SK-N-SH treated with all-trans-retinoic acid at 6 μM for 48 hours (cell line): ENCODE results near the gene PLCB1.

ENCODE experiments used
- BACH2 ChIP-seq: fragments of 250-450 bp; sonication (Bioruptor Pico); IDR thresholded peaks from 2 replicates; pipeline ENCODE4 v1.9.0; 2021; ENCODE audit warnings: mild to moderate bottlenecking, borderline replicate concordance
- CREB5 ChIP-seq: fragments of 250-450 bp; sonication (Bioruptor Pico); IDR thresholded peaks from 2 replicates; pipeline ENCODE4 v1.5.1; 2020; ENCODE audit warnings: low read depth, mild to moderate bottlenecking, moderate library complexity
- ESRRG ChIP-seq: fragments of 250-450 bp; sonication (Bioruptor Pico); IDR thresholded peaks from 2 replicates; pipeline ENCODE4 v1.6.1; 2021; ENCODE audit warnings: mild to moderate bottlenecking
- PATZ1 ChIP-seq: fragments of 250-450 bp; sonication (Bioruptor Pico); IDR thresholded peaks from 2 replicates; pipeline ENCODE4 v1.8.0; 2020; ENCODE audit warnings: mild to moderate bottlenecking, moderate library complexity, borderline replicate concordance
- RARB ChIP-seq: fragments of 250-450 bp; sonication (Bioruptor Pico); IDR thresholded peaks from 2 replicates; pipeline ENCODE4 v1.8.0; 2021; ENCODE audit warnings: mild to moderate bottlenecking, moderate library complexity
- TCF4 ChIP-seq: fragments of 250-450 bp; sonication (Bioruptor Pico); IDR thresholded peaks from 2 replicates; pipeline ENCODE4 v1.8.0; 2021; ENCODE audit warnings: mild to moderate bottlenecking, moderate library complexity, borderline replicate concordance
- ZNF70 ChIP-seq: fragments of 450-650 bp; formaldehyde crosslinking; IDR thresholded peaks from 2 replicates; pipeline ENCODE4 v1.5.0; 2020; ENCODE audit warnings: mild to moderate bottlenecking, moderate library complexity
- ZNF8 ChIP-seq: fragments of 450-650 bp; formaldehyde crosslinking; IDR thresholded peaks from 2 replicates; pipeline ENCODE4 v1.5.0; 2020; ENCODE audit warnings: mild to moderate bottlenecking, moderate library complexity

- no peak for TF ChIP-seq ZNF70 (CRISPR knock-in tag)
- TF ChIP-seq BACH2 (CRISPR knock-in tag), result no peak
- TF ChIP-seq RARB (CRISPR knock-in tag), result no peak
- TF ChIP-seq CREB5, result no peak
- TF ChIP-seq ZNF8 (CRISPR knock-in tag), result no peak
- no peak for TF ChIP-seq PATZ1
- no peak for TF ChIP-seq TCF4
- no peak for TF ChIP-seq ESRRG
These were observed 27.8 kb upstream of the PLCB1 start for GRCh38 chr20:8104252-8104651.
